Central memory CD4-positive, alpha-beta T cell (primary cell): ENCODE measurements around the gene CFAP74.

Experiments used
- DNase-seq: peaks from one replicate; pipeline ENCODE4 v3.0.0; 2022

The CFAP74 gene

GRCh38 chr1:1914971-1915692 lies 88.5 kb downstream of the CFAP74 start, which contains the start of gene CALML6:
Gene CALML6 (plus strand): TSS chr1:1915260. CDS start chr1:1915281, 21 bp downstream.
- no peak for DNase-seq

- no peak for DNase-seq
Measured at GRCh38 chr1:1914101-1914970, 89.2 kb downstream of the CFAP74 start.

GRCh38 chr1:1911350-1912041 lies 92.1 kb downstream of the CFAP74 start:
- no peak for DNase-seq

GRCh38 chr1:1910651-1911331 lies 92.8 kb downstream of the CFAP74 start:
- DNase-seq, result no peak

GRCh38 chr1:1910033-1910465 lies 93.5 kb downstream of the CFAP74 start:
- no peak for DNase-seq

GRCh38 chr1:1908506-1908791 lies 95.1 kb downstream of the CFAP74 start:
- DNase-seq, result no peak

GRCh38 chr1:1907098-1907736 lies 96.4 kb downstream of the CFAP74 start:
- DNase-seq, result no peak

GRCh38 chr1:1906185-1907097 lies 97.1 kb downstream of the CFAP74 start:
- DNase-seq, result peak; percentile 51

- DNase-seq, result no peak
Measured at GRCh38 chr1:1903224-1903623, 100.4 kb downstream of the CFAP74 start.

- DNase-seq, result no peak
Measured at GRCh38 chr1:1901641-1902294, 101.8 kb downstream of the CFAP74 start.

GRCh38 chr1:1900883-1901640 lies 102.5 kb downstream of the CFAP74 start:
- DNase-seq, result no peak

GRCh38 chr1:1899967-1900327 lies 103.6 kb downstream of the CFAP74 start:
- no peak for DNase-seq

GRCh38 chr1:1899266-1899966 lies 104.2 kb downstream of the CFAP74 start:
- no peak for DNase-seq

- DNase-seq, result no peak
Measured at GRCh38 chr1:1898246-1898933, 105.2 kb downstream of the CFAP74 start.

- DNase-seq, result no peak
Measured at GRCh38 chr1:1895456-1896336, 107.9 kb downstream of the CFAP74 start.

- no peak for DNase-seq
Measured at GRCh38 chr1:1895060-1895418, 108.5 kb downstream of the CFAP74 start.

- no peak for DNase-seq
Measured at GRCh38 chr1:1894354-1895059, 109.1 kb downstream of the CFAP74 start.
